HT1080 (cell line): ENCODE measurements around the gene SYNGAP1. TPM values are rescaled to one million over a fixed set of nuclear protein-coding genes. Genes with fewer than 3 reads are reported as not detected.
"Not testable (repeated sequence)": the region's sequence is repeated elsewhere in the genome, so short reads cannot be mapped to it uniquely, and the experiment has no call there.

Experiments used
- DNase-seq: peaks from one replicate; pipeline ENCODE4 v3.0.0-alpha.2; 2015; ENCODE audit warnings: low read depth
- polyA plus RNA-seq, 2 experiments: library from polyadenylated mRNA; depleted of rRNA; stranded (reverse); fragments of >200 nt; gene quantifications; 2 replicates each; pipeline ENCODE4 v1.2.3, GENCODE V29; 2015
- total RNA-seq: library from RNA; depleted of rRNA; stranded (reverse); fragments of >200 nt; shearing (Covaris generic); gene quantifications from 2 replicates; pipeline ENCODE4 v1.2.3, GENCODE V29; 2014; rRNA removed

SYNGAP1 gene
- total RNA-seq, result 1.4 and 1.7 TPM in 2 replicates
- 3.1 and 3.2 TPM in 2 replicates for polyA plus RNA-seq (2015; cell fraction: cytosol; rRNA removed)
- 26.4 and 32.3 TPM in 2 replicates for polyA plus RNA-seq (2015; cell fraction: nucleus; rRNA removed)

- DNase-seq, result no peak
These were observed at the start of gene SYNGAP1 for GRCh38 chr6:33419580-33420490. Gene SYNGAP1, plus strand, starts transcription at chr6:33420065. Its CDS starts 200 bp downstream, at chr6:33420265.

- not testable (repeated sequence) for DNase-seq
These were observed 48.0 kb upstream of the SYNGAP1 start for GRCh38 chr6:33371901-33372300.

DNA sequence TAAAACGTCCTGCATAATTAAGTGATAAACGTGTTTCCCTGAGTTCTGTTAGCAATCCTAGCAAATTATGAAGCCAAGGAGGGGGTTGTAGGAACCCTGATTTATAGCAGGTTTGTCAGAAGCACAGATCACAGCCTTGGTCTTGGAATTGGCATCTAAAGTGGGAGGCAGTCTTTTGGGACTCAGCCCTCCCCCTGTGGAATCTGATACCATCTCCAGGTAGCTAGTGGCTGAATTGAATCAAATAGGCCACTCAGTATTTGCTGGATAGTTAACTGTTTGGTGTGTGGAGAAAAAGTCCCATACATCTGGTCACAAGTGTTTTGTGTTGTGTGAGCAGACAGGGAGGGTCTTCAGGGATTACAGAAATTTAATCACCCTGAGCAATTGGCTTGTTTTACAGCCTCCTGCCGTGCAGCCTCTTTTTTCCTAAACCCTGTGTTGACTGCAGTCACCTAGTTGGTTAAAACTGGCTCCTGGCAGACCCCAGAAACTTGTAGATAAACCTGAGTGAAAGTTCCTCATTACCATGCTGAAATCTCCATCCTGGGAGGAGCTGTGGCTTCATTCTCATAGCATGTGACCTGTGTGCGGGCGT, 47.2 kb upstream of the SYNGAP1 start:
- DNase-seq, result no peak

DNA sequence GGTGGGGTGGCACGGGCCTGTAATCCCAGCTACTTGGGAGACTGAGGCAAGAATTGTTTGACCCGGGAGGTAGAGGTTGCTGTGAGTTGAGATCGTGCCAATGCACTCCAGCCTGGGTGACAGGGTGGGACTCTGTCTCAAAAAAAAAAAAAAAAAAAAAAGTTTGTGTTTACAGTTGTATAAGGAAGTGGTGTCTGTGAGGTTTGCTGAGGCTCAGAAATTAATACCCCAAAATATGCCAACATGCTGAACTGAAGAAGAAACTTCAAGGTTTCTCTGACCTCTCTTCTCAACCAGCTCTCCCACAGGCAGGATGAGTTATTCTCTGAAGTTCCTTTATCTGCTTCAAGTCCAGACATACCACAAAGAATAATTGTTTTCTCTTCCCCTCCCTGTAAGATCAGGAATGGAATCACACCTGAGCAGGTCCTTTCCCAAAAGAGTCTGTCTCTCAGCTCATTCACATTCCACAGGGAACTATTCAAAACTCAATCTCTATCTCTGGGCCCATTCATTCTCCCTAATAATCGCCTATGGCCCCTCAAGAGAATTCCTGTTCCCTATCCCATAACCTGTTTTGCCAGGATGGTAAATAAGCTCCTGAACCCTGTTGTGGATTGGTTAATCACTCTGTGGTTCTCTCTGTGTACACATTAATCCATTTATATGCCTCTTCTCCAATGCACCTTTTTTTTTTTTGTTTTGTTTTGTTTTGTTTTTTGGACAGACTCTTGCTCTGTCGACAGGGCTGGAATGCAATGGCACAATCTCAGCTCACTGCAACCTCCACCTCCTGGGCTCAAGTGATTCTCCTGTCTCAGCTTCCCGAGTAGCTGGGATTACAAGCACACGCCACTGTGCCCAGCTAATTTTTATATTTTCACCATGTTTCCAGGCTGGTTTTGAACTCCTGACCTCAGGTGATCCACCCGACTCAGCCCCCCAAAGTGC, 45.6 kb upstream of the SYNGAP1 start:
- DNase-seq, result no peak

DNA sequence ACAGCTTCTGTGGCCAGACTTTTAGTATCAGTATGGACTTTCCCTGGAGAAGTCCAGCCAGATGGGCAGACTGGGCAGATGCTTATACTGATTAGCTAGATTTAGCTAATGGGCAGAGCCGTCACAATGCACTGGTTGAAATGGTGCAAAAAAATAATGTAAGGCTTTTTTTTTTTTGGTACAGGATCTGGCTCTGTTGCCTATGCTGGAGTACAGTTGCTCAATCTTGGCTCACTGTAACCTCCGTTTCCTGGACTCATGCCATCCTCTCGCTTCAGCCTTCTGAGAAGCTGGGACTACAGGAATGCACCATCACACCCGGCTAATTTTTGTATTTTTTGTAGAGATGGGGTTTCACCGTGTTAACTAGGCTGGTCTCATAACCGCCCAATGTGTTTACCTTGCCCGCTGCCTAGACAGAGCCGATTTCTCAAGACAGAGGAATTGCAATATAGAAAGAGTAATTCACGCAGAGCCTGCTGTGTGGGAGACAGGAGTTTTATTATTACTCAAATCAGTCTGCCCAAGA, 44.7 kb upstream of the SYNGAP1 start:
- peak; percentile 61 for DNase-seq

DNA sequence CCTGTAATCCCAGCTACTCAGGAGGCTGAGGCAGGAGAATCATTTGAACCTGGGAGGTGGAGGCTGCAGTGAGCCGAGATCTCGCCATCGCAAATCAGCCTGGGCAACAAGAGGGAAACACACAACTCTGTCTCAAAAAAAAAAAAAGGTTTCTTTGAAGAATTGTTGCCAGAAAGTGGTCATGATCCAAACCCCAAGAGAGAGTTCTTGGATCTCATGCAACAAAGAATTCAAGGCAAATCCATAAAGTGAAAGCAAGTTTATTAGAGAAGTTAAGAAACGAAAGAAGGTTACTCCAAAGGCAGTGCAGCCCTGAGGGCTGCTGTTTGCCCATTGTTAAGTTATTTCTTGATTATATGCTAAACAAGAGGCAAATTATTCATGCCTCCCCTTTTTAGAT, 42.7 kb upstream of the SYNGAP1 start:
- no peak for DNase-seq

DNA sequence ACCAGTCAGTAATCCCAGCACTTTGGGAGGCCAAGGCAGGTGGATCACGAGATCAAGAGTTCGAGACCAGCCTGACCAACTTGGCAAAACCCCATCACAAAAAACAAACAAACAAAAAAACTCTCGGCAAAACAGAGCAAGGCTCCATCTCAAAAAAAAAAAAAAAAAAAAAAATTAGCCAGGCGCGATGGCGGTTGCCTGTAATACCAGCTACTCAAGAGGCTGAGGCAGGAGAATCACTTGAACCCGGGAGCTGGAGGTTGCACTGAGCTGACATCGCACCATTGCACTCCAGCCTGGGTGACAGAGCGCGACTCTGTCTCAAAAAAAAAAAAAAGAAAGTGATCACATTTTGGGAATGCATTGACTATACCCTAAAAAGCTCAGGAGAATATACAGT, 40.7 kb upstream of the SYNGAP1 start:
- DNase-seq, result not testable (repeated sequence)

GRCh38 chr6:33380272-33380981, 39.4 kb upstream of the SYNGAP1 start:
- no peak for DNase-seq

DNA sequence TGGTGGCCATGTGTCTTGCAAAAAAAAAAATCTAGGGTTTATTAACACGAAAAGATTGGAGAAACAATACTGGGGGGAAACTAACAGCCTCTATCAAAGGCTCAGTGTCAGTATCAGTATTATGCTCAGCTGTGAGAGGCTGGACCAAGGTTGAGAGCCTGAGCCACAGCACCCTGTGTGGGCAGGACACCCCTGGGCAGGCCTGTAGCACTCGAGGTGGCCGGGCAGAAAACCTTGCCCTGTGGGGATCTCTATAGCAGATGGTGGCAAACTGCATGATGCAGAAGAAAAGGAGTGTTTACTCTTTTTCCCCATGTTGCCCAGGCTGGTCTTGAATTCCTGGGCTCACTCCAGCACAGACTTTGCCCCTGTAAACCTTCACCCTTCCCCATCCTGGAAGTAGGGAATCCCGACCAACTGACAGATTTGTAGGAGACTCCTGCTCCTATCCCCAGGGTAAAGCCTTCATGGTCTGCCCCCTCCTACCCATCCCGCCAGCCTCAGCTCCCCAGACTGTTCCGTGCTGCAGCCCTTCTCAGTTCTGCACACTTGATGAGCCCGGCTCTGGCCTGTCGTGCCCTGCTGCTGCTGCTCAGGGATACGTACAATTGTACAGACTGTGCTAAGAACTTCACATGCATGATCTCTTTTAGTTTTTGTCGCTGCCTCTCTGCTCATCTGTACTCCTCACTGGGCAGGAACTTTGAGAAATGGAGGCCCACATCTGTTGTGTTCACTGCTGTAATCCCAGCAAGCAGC, 36.3 kb upstream of the SYNGAP1 start:
- no peak for DNase-seq

- DNase-seq, result peak; percentile 76
These were observed 35.3 kb upstream of the SYNGAP1 start for GRCh38 chr6:33384581-33385020.

DNA sequence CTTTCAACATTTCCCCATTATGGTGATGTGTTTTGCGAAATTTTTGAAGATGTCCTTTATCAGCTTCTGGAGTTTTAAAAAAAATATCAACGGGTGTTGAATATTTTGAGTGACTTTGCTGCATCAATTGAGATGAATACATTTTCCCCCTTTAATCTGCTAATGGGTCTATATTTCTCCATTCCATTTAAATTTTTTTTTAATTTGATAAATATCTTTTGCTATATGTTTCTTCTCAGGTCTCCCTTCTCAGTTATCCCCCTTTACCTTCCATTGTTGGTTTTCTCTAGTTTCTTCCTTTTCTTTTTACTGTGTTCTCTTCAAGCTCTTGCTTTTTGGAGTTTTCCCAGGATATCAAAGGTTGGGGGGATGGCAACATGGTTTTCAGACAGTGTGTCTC, 29.7 kb upstream of the SYNGAP1 start:
- DNase-seq, result no peak

DNA sequence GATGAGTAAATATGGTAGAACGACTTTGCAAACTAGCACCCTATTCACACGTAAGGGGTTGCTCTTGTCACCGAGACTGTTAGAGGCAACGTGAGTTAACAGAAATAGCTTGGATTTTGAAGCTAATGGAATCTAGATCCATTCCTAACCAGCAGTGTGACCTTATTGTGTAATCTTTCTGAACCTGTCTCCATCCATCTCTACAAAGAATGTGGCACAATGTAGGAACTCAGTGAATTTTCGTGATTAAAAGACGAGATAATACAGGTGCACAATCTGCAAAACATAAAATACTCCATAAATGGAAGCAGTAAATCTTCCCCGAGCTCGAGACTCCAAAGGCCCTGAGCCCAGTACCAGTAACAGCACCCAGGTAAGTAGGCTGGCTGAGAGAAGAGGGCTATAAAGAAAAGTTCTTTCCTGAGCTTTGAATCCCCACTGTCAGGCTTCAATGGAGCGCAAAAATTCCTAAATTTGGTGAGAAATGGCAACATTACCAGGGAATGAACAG, 29.0 kb upstream of the SYNGAP1 start:
- DNase-seq, result no peak

DNA sequence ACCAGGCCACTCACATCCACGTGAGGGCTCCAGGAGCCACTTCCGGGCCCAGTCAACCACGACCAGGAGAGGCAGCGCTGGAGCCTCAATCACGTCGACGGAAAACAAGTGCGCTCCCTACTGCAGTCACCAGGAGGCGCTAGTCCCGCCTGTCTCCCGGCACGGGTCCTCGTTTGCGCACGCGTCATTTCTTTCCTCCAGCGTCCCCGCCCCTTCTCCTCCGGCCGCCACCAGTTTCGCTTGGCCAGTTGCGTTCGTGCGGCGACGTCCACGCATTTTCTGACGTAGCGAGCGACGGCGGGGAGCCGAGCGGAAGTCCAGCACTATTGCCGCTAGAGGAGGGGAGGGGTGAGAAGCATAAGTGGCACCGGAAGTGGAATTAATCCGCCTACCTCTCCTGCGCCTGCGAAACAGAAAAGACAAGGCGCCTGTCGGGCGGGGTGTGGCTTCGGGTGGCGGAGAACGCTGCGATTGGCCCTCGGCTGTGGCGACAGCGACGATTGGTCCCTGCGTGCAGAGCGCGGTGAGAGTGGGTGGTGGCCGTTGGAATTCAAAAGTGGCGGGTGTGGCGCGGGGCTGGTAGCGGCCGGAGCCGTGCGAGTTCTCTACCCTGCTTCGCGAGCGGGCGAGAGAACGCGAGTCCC, 28.5 kb upstream of the SYNGAP1 start, which contains the start of gene KIFC1:
Gene KIFC1 (plus strand): TSS at position 546 of the 644 bp plus-strand sequence. CDS start 163 bp downstream, outside the sequence.
- peak; percentile 100 for DNase-seq

DNA sequence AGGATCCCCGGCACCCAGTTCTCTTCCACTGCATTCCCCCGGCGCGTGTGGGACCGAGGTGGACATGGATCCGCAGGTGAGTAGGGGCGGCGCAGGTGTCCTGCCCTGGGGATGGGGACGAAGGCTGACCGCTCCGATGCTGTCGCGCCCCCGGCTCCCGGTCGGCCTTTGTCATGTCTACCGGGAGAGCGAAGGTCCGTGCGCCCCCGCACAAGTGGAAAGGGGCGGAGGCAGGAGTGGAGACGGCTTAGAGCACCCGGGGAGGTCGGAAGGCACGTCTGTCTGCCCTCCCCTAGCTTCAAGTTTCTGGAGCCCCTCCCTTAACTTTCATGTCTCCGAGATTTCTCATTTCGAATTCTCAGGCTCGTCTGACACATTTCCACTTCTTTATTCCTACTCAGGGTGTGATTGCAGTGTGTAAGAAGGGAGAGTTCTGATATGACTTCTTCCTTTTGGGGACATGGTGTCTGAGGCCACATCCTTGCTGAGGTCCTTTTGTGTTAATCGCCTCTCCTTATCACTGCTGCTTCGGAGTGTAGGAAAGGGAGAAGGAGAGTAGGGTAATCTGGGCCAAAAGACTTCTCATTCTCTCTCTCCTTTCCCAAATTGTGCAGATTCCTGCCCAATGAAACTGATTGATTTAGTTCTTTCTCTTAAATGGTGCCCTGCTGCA, 27.8 kb upstream of the SYNGAP1 start:
- DNase-seq, result peak; percentile 21

GRCh38 chr6:33392595-33392948, 27.3 kb upstream of the SYNGAP1 start:
- DNase-seq, result no peak

- DNase-seq, result no peak
These were observed 26.9 kb upstream of the SYNGAP1 start for GRCh38 chr6:33392979-33393378.

- no peak for DNase-seq
These were observed 22.3 kb upstream of the SYNGAP1 start for GRCh38 chr6:33397541-33397940.

DNA sequence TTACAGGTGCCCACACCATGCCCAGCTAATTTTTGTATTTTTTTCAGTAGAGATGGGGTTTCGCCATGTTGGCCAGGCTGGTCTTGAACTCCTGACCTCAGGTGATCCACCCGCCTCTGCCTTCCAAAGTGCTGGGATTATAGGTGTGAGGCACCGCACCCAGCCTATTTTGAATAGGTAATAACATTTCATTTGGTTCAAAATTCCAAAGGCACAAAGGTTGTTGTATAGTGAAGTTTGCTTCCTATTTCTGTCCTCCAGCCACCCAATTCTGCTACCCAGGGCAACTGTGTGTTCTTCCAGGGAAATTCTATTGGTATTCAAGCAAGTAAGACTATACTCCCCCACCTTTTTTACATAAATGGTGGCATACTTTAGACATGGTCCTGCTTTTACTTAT, 21.3 kb upstream of the SYNGAP1 start:
- not testable (repeated sequence) for DNase-seq
